ENCODE measurements around the gene PSMC3.
"Not testable (repeated sequence)": the region's sequence is repeated elsewhere in the genome, so short reads cannot be mapped to it uniquely, and the experiment has no call there.

PSMC3 gene

DNA sequence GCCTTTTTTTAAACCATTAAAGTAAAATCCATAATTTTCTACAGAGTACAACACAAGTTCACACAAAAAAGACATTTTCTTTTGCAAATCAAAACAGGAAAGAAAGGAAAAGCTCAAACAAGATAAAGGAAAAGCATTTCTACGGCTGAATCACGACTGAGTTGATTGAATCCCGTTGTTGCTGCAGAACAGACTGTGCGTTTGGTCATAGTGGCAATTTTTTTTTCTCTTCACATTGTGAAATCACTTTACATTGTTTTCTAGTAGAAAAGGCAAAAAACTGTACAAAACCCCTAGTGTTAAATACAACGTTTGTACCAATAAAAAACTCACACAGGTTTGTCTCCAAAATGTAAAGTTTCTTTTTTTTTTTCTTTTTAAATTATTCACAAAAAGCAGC lies 40.0 kb upstream of the PSMC3 start:
- TF ChIP-seq, protein P1, sequence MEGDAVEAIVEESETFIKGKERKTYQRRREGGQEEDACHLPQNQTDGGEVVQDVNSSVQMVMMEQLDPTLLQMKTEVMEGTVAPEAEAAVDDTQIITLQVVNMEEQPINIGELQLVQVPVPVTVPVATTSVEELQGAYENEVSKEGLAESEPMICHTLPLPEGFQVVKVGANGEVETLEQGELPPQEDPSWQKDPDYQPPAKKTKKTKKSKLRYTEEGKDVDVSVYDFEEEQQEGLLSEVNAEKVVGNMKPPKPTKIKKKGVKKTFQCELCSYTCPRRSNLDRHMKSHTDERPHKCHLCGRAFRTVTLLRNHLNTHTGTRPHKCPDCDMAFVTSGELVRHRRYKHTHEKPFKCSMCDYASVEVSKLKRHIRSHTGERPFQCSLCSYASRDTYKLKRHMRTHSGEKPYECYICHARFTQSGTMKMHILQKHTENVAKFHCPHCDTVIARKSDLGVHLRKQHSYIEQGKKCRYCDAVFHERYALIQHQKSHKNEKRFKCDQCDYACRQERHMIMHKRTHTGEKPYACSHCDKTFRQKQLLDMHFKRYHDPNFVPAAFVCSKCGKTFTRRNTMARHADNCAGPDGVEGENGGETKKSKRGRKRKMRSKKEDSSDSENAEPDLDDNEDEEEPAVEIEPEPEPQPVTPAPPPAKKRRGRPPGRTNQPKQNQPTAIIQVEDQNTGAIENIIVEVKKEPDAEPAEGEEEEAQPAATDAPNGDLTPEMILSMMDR (conservative IDR thresholded peaks at IDR 0.05; ENCODE audit: low read length), result no peak
- DNase-seq (ENCODE audit: low read depth), result peak; percentile 44
- no peak overlapping the region for H3K4me3 ChIP-seq (ENCODE audit: low read length)

DNA sequence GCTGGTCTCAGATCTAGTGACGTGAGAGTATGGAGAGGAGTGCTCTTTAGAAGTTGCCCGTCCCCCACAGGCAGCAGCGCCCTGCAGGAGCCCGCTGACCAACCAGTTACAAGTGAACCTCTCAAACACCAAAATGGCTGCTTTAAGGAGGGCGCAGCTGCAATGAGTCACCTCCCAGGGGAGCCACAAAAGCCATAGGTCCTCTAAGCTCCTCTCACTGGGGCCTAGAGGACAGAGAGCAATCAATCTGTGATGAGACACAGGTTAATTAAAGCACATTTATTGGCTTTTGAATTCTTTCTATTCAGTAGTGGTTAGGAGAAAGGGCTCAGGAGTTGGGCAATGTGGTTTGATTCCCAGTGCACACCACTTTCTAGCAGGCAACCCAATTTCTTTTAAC lies 38.2 kb upstream of the PSMC3 start:
- DNase-seq (ENCODE audit: low read depth), result peak; percentile 20
- TF ChIP-seq, protein P1 (conservative IDR thresholded peaks at IDR 0.05; ENCODE audit: low read length), result no peak
- H3K4me3 ChIP-seq (ENCODE audit: low read length), result no peak overlapping the region

DNA sequence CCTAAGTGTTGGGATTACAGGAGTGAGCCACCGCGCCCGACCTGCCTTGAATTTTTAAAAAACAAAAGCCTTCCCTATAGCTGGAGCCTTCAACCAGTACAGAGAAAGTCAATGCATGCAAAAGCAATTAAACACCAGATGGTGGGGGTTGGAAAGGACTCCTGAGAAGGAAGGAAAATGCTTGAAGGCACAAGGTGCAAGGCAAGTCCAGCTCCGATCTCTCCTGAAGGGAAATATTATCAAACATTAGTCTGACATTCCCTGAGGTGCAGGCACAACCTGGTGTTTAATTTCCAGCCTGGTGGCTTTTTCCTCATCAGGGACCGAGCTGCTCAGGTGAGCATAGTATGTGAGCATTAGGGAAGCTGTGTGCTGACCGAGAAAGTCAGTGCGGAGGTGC lies 35.6 kb upstream of the PSMC3 start:
- H3K4me3 ChIP-seq (ENCODE audit: low read length), result no peak overlapping the region
- TF ChIP-seq, protein P1 (conservative IDR thresholded peaks at IDR 0.05; ENCODE audit: low read length), result no peak
- no peak for DNase-seq (ENCODE audit: low read depth)

DNA sequence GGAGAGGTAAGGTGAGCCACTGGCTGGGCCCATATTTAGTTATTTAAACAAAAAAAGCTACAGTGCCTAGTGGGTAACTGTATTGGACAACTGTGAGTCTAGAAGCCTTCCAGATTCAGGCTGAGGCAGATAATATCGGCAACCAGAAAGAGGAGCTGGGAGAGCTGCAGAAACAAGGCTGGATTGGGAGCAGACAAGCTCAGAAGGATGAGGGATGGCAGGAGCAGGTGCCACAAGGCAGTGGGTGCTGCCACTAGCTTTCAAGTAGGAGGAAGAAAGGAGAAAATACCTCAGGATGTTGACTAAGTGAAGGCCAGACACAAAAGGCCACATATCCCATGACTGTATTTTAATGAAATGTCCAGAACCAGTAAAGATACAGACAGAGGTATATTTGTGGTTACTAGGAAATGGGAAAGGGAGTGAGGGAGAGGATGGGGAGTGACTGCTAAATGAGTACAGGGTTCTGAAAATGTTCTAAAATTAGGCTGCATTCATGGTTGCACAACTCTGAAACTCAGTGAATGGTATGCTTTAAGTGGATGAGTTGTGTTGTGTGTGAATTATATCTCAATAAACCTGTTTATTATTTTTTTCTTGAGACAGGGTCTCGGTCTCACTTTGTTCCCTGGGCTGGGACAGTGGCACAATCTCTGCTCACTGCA lies 34.5 kb upstream of the PSMC3 start:
- no peak overlapping the region for H3K4me3 ChIP-seq (ENCODE audit: low read length)
- DNase-seq (ENCODE audit: low read depth), result peak; percentile 25
- TF ChIP-seq, protein P1 (conservative IDR thresholded peaks at IDR 0.05; ENCODE audit: low read length), result no peak

DNA sequence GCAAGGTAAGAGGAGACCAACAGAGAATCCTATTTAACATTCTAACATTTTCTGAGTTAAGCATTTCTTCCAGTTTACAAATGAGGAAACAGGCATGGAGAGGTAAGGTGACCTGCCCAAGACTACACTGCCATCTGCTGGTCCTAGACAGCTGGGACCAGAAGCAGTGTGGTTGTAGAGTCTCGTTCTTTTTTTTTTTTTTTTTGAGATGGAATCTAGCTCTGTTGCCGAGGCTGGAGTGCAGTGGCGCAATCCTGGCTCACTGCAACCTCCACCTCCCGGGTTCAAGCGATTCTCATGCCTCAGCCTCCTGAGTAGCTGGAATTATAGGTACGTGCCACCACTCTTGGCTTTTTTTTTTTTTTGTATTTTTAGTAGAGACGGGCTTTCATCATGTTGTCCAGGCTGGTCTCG lies 28.0 kb upstream of the PSMC3 start:
- TF ChIP-seq, protein P1 (conservative IDR thresholded peaks at IDR 0.05; ENCODE audit: low read length), result peak; percentile 95
- peak; percentile 87 for DNase-seq (ENCODE audit: low read depth)
- not testable (repeated sequence) for H3K4me3 ChIP-seq (ENCODE audit: low read length)

DNA sequence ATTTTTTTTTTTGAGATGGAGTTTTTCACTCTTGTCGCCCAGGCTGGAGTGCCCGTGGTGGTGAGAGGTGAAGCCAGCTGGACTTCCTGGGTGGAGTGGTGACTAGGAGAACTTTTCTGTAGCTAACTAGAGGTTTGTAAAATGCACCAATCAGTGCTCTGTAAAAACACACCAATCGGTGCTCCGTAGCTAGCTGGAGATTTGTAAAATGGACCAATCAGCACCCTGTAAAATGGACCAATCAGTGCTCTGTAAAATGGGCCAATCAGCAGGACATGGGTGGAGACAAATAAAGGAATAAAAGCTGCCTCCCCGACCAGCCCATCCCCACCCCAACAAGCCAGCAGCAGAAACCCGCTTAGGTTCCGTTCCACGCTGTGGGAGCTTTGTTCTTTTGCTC lies 27.1 kb upstream of the PSMC3 start:
- no peak overlapping the region for H3K4me3 ChIP-seq (ENCODE audit: low read length)
- TF ChIP-seq, protein P1 (conservative IDR thresholded peaks at IDR 0.05; ENCODE audit: low read length), result no peak
- no peak for DNase-seq (ENCODE audit: low read depth)

DNA sequence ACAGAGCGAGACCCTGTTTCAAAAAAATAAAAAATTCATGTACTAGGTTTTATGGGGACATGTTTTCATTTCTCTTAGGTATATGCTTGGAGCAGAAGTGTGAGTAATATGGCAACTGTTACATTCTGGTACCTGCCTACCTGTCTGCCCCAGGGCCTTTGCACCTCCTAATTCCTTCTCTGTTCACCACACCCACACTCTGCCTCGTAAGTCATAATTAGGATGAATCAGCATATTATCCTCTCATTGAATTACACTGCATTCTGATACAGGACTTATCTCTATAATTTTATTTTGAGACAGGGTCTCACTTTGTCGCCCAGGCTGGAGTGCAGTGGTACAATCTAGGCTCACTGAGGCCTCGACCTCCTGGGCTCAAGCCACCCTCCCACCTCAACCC lies 25.8 kb upstream of the PSMC3 start:
- no peak overlapping the region for H3K4me3 ChIP-seq (ENCODE audit: low read length)
- no peak for DNase-seq (ENCODE audit: low read depth)
- TF ChIP-seq, protein P1 (conservative IDR thresholded peaks at IDR 0.05; ENCODE audit: low read length), result no peak
